Suprapubic skin (tissue), 4 donors: Measurements from ENCODE around the gene TIAM1. TPM values are rescaled to one million over a fixed set of nuclear protein-coding genes. Genes with fewer than 3 reads are reported as not detected.

Experiments
- DNase-seq, 2 donors: peaks; one replicate each; pipeline ENCODE4 v3.0.0-alpha.2; 2019; ENCODE audit warnings: low spot score in 2 of 2
- H3K27ac ChIP-seq: fragments of 200-600 bp; sonication (generic); one replicate; pipeline ENCODE4 v1.5.1; 2019
- H3K27me3 ChIP-seq: fragments of 200-600 bp; sonication (generic); one replicate; pipeline ENCODE4 v1.5.1; 2019
- H3K36me3 ChIP-seq: fragments of 200-600 bp; sonication (generic); one replicate; pipeline ENCODE4 v1.5.1; 2019
- H3K4me1 ChIP-seq: fragments of 200-600 bp; sonication (generic); one replicate; pipeline ENCODE4 v1.5.1; 2019
- H3K4me3 ChIP-seq: fragments of 200-600 bp; sonication (generic); one replicate; pipeline ENCODE4 v1.5.1; 2019; ENCODE audit warnings: mild to moderate bottlenecking
- H3K9me3 ChIP-seq: fragments of 200-600 bp; sonication (generic); one replicate; pipeline ENCODE4 v1.5.1; 2019
- EP300 ChIP-seq: sonication (generic); formaldehyde crosslinking; IDR thresholded peaks from one replicate; pipeline ENCODE4 v1.6.1; 2017; ENCODE audit warnings: antibody characterized with exemption
- POLR2A ChIP-seq, 2 donors: fragments of 450-650 bp; IDR thresholded peaks; one replicate each; pipeline ENCODE4 v1.6.1; 2017; ENCODE audit warnings: antibody characterized with exemption in 2 of 2, mild to moderate bottlenecking in 2 of 2, moderate library complexity in 2 of 2
- POLR2AphosphoS5 ChIP-seq, 3 donors: sonication (generic); formaldehyde crosslinking; IDR thresholded peaks; one replicate each; pipeline ENCODE4 v1.6.1; 2017; ENCODE audit warnings: antibody characterized with exemption in 3 of 3
- whole genome bisulfite sequencing: methylation state at CpG from one replicate; pipeline ENCODE4 v1.1.5; 2018; 5-methylcytosine and 5-hydroxymethylcytosine counted together
- total RNA-seq, 4 donors: library from RNA; depleted of rRNA; stranded (reverse); fragments of >200 nt; gene quantifications; one replicate each; pipeline ENCODE4 v1.1.0, GENCODE V29; 2016
- TF ChIP-seq, protein P1 (sequence below), 2 donors: fragments of 200-600 bp in 1 of 2; fragments of 450-650 bp in 1 of 2; sonication (generic) in 1 of 2; IDR thresholded peaks; one replicate each; pipeline ENCODE4 v1.5.1; 2016 to 2019; ENCODE audit warnings: antibody characterized with exemption in 2 of 2, mild to moderate bottlenecking in 1 of 2, moderate library complexity in 1 of 2

The TIAM1 gene
- total RNA-seq, 4 donors from 2014 or later = 71.9 to 135 (median 87.9) TPM

DNA sequence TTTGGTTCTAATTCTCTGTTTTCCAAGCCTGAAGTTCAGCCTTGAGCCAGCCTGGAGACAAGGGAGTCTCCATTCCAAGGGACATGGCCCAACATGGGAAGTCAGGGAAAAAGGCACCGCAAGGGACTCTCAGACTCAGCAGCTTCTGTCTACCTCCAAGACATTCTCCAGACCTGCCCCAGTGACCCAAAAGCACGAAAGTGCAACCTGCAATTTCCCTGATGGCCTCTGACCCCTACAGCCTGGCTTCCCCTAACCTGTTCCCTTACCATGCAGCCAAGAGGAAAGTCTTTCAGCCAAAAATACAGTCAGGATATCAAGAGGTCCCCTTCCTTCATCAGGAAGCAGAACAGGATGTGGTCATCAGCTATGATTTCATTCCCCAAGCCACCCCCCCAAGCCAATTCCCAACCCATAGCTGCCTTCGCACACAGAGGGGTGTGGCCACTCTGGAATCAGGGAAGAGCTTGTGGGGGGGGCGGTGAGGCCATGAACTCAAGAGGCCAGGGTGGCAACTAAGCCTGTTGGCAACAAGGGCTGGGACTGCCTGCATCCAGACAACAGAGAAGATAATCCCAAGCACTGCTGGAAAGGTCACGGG lies 59.2 kb downstream of the TIAM1 start:
- Histone ChIP-seq H3K4me1 (peaks cover 10% of the 10 kb centered on the region), H3K27me3 (no peaks in the 10 kb centered on the region), H3K9me3 (no peaks in the 10 kb centered on the region), H3K27ac (no peak overlapping the region), H3K36me3 (no peaks in the 10 kb centered on the region), H3K4me3 (no peak overlapping the region)
- WGBS = 82% methylated on average over 5 of the region's 5 CpGs
- no peak for DNase-seq
- TF ChIP-seq, protein P1, sequence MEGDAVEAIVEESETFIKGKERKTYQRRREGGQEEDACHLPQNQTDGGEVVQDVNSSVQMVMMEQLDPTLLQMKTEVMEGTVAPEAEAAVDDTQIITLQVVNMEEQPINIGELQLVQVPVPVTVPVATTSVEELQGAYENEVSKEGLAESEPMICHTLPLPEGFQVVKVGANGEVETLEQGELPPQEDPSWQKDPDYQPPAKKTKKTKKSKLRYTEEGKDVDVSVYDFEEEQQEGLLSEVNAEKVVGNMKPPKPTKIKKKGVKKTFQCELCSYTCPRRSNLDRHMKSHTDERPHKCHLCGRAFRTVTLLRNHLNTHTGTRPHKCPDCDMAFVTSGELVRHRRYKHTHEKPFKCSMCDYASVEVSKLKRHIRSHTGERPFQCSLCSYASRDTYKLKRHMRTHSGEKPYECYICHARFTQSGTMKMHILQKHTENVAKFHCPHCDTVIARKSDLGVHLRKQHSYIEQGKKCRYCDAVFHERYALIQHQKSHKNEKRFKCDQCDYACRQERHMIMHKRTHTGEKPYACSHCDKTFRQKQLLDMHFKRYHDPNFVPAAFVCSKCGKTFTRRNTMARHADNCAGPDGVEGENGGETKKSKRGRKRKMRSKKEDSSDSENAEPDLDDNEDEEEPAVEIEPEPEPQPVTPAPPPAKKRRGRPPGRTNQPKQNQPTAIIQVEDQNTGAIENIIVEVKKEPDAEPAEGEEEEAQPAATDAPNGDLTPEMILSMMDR (IDR thresholded peaks at IDR 0.05) = no peak
- no peak for TF ChIP-seq EP300
- TF ChIP-seq POLR2A (IDR thresholded peaks at IDR 0.05) = no peak
- no peak for TF ChIP-seq POLR2AphosphoS5 (IDR thresholded peaks at IDR 0.05)

DNA sequence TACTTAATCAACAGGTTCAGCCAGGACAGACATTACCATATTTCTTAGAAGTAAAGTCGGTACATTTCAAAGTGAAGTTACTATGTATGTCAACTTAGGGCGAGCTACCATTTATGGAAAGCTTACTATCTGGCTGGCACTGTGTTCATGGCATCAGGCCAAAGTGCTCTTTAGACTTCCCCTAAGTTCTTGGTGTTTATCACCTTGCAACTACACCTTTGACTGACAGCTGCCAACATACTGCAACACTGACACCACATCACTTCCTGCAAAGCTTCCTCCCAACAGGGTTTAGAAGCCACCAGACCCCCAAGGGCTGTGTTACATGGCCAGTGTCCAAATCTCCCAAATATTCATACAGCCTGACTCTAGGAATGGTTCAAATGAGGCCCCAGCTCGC lies 61.0 kb downstream of the TIAM1 start:
- Histone ChIP-seq H3K4me1 (peaks cover 10% of the 10 kb centered on the region), H3K27ac (no peak overlapping the region), H3K27me3 (no peaks in the 10 kb centered on the region), H3K9me3 (no peaks in the 10 kb centered on the region), H3K36me3 (no peaks in the 10 kb centered on the region), H3K4me3 (no peak overlapping the region)
- TF ChIP-seq, protein P1 (IDR thresholded peaks at IDR 0.05) = no peak
- TF ChIP-seq POLR2AphosphoS5 (IDR thresholded peaks at IDR 0.05) = no peak
- no peak for DNase-seq
- WGBS = 64% methylated on average over 3 of the region's 3 CpGs

GRCh38 chr21:31282095-31282709 lies 61.9 kb downstream of the TIAM1 start:
- H3K4me1 ChIP-seq = peaks cover 10% of the 10 kb centered on the region
- H3K27ac ChIP-seq = no peak overlapping the region
- H3K36me3 ChIP-seq = no peaks in the 10 kb centered on the region
- WGBS = 63% methylated on average over 9 of the region's 9 CpGs
- no peak for DNase-seq
- TF ChIP-seq POLR2AphosphoS5 (IDR thresholded peaks at IDR 0.05) = no peak
- no peak for TF ChIP-seq EP300
- TF ChIP-seq POLR2A (IDR thresholded peaks at IDR 0.05) = no peak
- TF ChIP-seq, protein P1 (IDR thresholded peaks at IDR 0.05) = no peak
- no peak overlapping the region for H3K4me3 ChIP-seq
- no peaks in the 10 kb centered on the region for H3K27me3 ChIP-seq
- H3K9me3 ChIP-seq = no peaks in the 10 kb centered on the region

DNA sequence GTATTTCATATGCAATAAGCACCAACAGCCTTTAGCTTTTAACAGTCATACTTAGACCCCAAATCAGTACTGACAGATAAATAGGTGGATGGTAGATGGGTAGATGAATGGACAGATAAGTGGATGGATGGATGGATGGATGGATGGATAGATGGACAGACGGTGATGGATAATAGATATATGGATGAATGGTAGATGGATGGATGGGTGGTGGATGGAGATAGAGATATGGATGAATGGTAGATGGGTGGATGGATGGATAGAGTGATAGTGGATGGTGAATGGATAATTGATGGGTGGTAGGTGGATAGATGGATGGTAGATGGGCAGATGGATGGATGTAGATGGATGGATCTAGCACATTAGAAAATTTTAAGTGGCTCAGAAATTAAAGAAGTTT lies 62.5 kb downstream of the TIAM1 start:
- Histone ChIP-seq H3K9me3 (no peaks in the 10 kb centered on the region), H3K27me3 (no peaks in the 10 kb centered on the region), H3K36me3 (no peaks in the 10 kb centered on the region), H3K4me3 (no peak overlapping the region), H3K27ac (no peak overlapping the region), H3K4me1 (peaks cover 10% of the 10 kb centered on the region)
- WGBS = 100% methylated on average over 1 of the region's 1 CpG
- TF ChIP-seq, protein P1 (IDR thresholded peaks at IDR 0.05) = no peak
- TF ChIP-seq POLR2AphosphoS5 (IDR thresholded peaks at IDR 0.05) = no peak
- no peak for TF ChIP-seq POLR2A (IDR thresholded peaks at IDR 0.05)
- no peak for TF ChIP-seq EP300
- no peak for DNase-seq

DNA sequence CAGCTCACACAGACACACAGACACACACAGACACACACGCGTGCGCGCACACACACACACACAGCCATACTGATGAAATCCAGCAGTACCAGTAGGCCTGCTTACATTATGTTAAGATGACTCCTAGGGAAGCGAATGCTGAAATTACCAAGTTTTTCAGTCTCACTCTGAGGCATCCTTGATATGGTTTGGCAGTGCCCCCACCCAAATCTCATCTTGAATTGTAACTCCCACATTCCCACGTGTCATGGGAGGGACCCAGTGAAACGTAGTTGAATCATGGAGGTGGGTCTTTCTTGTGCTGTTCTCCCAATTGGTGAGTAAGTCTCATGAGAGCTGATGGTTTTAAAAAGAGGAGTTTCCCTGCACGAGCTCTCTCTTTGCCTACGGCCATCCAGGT lies 64.1 kb downstream of the TIAM1 start:
- peaks cover 10% of the 10 kb centered on the region for H3K4me1 ChIP-seq
- H3K4me3 ChIP-seq = no peak overlapping the region
- TF ChIP-seq POLR2AphosphoS5 (IDR thresholded peaks at IDR 0.05) = no peak
- no peak for TF ChIP-seq EP300
- TF ChIP-seq POLR2A (IDR thresholded peaks at IDR 0.05) = no peak
- TF ChIP-seq, protein P1 (IDR thresholded peaks at IDR 0.05) = no peak
- 88% methylated on average over 9 of the region's 9 CpGs for whole genome bisulfite sequencing
- no peak for DNase-seq
- H3K27me3 ChIP-seq = no peaks in the 10 kb centered on the region
- no peak overlapping the region for H3K27ac ChIP-seq
- no peaks in the 10 kb centered on the region for H3K36me3 ChIP-seq
- H3K9me3 ChIP-seq = no peaks in the 10 kb centered on the region
